AG20443 (cell line): ENCODE results near the gene SRSF6.
"Not testable (repeated sequence)": the region's sequence is repeated elsewhere in the genome, so short reads cannot be mapped to it uniquely, and the experiment has no call there.

Experiments used
- DNase-seq: peaks from one replicate; pipeline ENCODE4 v3.0.0; 2012; ENCODE audit warnings: low spot score, mixed read lengths

Gene SRSF6

GRCh38 chr20:43477193-43477592 lies 19.5 kb downstream of the SRSF6 start:
- no peak for DNase-seq

GRCh38 chr20:43477619-43478018 lies 19.9 kb downstream of the SRSF6 start:
- no peak for DNase-seq

DNA sequence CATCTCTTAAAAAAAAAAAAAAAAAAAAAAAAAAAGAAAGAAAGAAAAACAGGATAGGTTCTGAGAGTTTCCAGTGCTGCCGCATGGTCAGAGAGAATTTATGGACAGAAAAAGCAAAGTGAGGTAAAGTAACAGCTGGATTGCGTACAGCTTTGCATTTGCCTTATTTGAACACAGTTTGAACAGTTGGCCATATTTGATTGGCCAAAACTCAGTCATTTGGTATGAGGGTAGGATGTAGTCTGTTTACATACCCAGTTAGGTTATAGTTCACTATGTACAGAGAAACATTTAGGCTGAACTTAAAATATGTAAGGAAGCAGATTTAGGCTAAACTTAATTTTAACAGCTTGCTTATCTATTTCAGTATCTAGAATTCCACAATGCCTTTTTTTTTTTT lies 32.3 kb downstream of the SRSF6 start:
- no peak for DNase-seq

GRCh38 chr20:43492101-43492500 lies 34.4 kb downstream of the SRSF6 start:
- no peak for DNase-seq

DNA sequence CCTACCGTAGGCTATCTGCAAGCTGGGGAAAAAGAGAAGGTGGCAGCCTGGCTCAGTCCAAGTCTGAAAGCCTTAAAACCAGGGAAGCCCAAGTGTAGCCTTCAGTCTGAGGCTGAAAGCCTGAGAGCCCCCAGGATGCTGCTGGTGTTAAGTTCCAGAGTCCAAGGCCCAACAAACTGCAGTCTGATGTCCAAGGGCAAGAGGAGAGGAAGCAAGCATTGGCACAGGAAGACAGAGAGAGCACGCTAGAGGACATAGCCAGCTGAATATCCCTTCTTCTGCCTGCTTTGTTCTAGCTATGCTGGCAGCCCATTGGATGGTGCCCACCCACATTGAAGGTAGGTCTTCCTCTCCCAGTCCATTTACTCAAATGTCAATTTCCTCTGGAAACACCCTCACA lies 37.7 kb downstream of the SRSF6 start:
- no peak for DNase-seq

- not testable (repeated sequence) for DNase-seq
Observed at GRCh38 chr20:43502021-43502420, 44.3 kb downstream of the SRSF6 start.

DNA sequence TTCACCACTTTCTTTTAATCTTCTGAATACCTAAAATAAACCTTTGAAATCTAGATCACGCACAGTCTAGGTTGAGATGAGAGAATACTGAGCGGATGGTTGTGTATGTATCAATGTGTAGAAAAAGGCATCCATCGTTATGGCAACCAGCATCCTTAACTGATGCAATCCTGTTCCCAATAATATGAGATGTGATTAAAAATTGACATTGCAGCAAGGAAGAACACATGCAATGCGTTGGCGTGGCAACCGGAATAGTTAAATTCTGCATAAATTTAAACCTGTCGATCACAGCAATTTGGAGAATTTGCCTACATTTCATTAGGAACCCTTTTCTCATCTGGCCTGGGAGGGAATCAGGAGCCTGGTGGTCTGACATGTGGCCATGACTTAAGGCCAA lies 48.5 kb downstream of the SRSF6 start:
- DNase-seq, result no peak

- peak; percentile 91 for DNase-seq
Observed at GRCh38 chr20:43507150-43508080, 49.7 kb downstream of the SRSF6 start, which contains the start of gene L3MBTL1. L3MBTL1 (plus strand) TSS chr20:43507697; CDS start chr20:43513504, 5,807 bp downstream.

DNA sequence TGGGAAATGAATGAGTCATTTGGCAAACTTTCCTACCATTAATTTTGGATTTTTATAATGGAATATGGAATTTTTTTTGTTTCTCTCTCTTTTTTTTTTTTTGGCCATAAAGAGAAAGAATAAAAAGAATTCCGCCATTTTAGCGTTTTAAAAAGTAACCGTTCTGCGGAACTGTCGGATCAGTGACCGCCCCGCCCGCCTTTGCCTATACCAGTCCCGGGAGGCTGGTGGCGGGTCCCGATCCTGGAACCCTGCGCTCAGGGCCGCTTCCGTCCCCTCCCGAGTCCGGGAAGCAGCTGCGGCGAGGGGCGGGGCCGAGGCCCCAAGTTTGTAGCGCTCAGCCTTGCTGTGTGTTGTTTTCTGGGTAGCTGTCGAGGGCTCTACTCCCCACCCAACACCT lies 50.4 kb downstream of the SRSF6 start:
- DNase-seq, result peak; percentile 33

DNA sequence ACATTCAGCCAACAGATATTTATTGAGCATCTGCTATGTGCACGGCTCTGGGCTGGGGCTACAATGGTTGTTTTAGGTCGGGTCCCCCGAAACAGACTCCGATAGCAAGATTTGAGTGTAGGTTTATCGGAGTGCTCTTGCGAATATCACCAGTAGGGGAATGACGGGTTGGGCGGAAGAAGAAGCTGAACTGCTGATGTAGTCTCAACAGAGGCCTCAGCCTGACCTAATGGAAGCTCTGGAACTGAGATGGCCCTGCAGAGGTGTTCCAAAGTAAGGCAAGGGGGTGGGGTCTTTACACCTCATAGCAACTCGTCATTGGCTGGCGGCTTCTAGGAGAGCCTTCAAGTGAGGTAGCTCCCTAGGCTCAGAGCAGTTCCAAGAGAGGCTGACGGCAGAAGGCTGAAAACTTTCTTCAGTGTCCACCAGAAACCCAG lies 50.9 kb downstream of the SRSF6 start:
- no peak for DNase-seq

DNA sequence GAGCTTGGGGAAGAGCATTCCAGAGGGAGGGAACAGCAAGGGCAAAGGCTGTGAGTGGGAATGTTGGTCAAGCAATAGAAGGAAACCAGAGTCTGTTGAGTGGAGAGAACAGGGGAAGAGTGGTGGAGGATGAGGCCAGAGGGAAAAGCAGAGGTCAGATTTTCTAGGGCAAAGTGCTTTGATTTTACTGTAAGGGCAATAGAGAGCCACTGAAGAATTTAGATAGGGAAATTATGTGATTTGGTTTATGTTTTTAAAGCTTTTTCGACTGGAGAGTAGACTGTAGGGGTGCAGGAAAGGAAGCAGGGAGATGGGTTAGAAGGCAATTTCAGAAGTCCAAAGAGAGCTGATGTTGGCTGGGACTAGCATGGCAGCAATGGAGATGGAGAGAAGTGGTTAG lies 54.2 kb downstream of the SRSF6 start:
- no peak for DNase-seq

DNA sequence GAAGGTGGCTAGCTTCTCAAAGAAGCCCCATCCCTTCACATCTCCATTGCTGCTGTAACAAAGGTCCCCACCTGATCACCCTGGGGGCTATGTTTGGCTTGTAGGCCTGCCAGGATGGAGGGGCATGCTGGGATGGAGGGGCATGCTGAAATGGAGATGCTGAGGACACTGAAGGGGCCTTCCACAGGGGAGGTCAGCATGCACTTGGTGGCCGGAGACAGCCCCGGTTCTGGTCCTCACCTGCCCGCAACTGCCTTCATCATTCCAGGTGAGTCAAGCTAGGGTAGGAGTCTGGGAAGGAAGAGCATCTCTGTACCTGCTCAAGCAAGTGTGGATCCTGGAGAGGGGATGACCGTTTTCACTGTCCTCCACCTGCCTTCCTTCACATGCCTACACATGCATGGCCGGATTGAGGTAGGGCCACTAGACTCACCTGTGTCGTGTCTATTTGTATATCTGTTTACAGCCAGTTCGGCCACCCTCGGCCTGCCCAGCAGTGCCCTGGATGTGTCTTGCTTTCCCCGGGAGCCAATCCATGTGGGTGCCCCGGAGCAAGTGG lies 55.8 kb downstream of the SRSF6 start:
- DNase-seq, result no peak
